HUES64 (cell line): ENCODE results near the gene ZNF354C.

Experiments
- H3K27ac ChIP-seq: 2 replicates; pipeline ENCODE4 v1.7.0; 2013; ENCODE audit warnings: low read depth, low read length, inconsistent platforms
- H3K27me3 ChIP-seq: 2 replicates; pipeline ENCODE4 v1.6.1; 2013; ENCODE audit warnings: mild to moderate bottlenecking, low read length; ENCODE audit not compliant: insufficient read depth
- H3K36me3 ChIP-seq: 2 replicates; pipeline ENCODE4 v1.6.1; 2013; ENCODE audit warnings: mild to moderate bottlenecking, low read length; ENCODE audit not compliant: insufficient read depth
- H3K4me1 ChIP-seq: 2 replicates; pipeline ENCODE4 v1.6.1; 2013; ENCODE audit warnings: mild to moderate bottlenecking, low read length, moderate library complexity; ENCODE audit not compliant: insufficient read depth
- H3K4me3 ChIP-seq: 2 replicates; pipeline ENCODE4 v1.5.1; 2013; ENCODE audit warnings: mild to moderate bottlenecking, low read length, moderate library complexity
- H3K9ac ChIP-seq: 2 replicates; pipeline ENCODE4 v1.6.1; 2013; ENCODE audit warnings: mild to moderate bottlenecking, low read depth, low read length
- H3K9me3 ChIP-seq: 2 replicates; pipeline ENCODE4 v1.6.1; 2013; ENCODE audit warnings: low read depth, low read length; ENCODE audit not compliant: insufficient read depth
- WGBS: fragments of 150-250, 120-280 bp; methylation state at CpG from one replicate; pipeline ENCODE4 v1.1.7; 2013; ENCODE audit warnings: missing lambda C conversion rate; 5-methylcytosine and 5-hydroxymethylcytosine counted together

The ZNF354C gene

GRCh38 chr5:179130101-179130681 lies 70.0 kb downstream of the ZNF354C start:
- Histone ChIP-seq H3K9me3 (0 out of 2 replicates have a peak, but pooled peaks cover 4% of the 10 kb centered on the region), H3K4me1 (no peaks in the 10 kb centered on the region), H3K9ac (no peak overlapping the region), H3K27me3 (no peaks in the 10 kb centered on the region), H3K27ac (no peak overlapping the region), H3K4me3 (no peak overlapping the region), H3K36me3 (no peaks in the 10 kb centered on the region)
- 94% methylated on average over 14 of the region's 14 CpGs for WGBS

GRCh38 chr5:179131321-179131835 lies 71.2 kb downstream of the ZNF354C start:
- Histone ChIP-seq H3K27me3 (no peaks in the 10 kb centered on the region), H3K9ac (no peak overlapping the region), H3K4me3 (no peak overlapping the region), H3K36me3 (no peaks in the 10 kb centered on the region), H3K4me1 (no peaks in the 10 kb centered on the region), H3K9me3 (no peaks in the 10 kb centered on the region), H3K27ac (no peak overlapping the region)
- 90% methylated on average over 10 of the region's 10 CpGs for WGBS

- Histone ChIP-seq H3K4me3 (no peak overlapping the region), H3K27me3 (no peaks in the 10 kb centered on the region), H3K36me3 (no peaks in the 10 kb centered on the region), H3K9ac (no peak overlapping the region), H3K9me3 (no peaks in the 10 kb centered on the region), H3K27ac (no peak overlapping the region), H3K4me1 (no peaks in the 10 kb centered on the region)
- WGBS: 88% methylated on average over 15 of the region's 15 CpGs
These were observed 71.9 kb downstream of the ZNF354C start for GRCh38 chr5:179131886-179132585.

- H3K9me3 ChIP-seq: no peaks in the 10 kb centered on the region
- 91% methylated on average over 23 of the region's 23 CpGs for WGBS
- H3K27ac ChIP-seq: no peak overlapping the region
- H3K27me3 ChIP-seq: no peaks in the 10 kb centered on the region
- no peaks in the 10 kb centered on the region for H3K36me3 ChIP-seq
- no peak overlapping the region for H3K4me3 ChIP-seq
- no peaks in the 10 kb centered on the region for H3K4me1 ChIP-seq
- no peak overlapping the region for H3K9ac ChIP-seq
These were observed 72.6 kb downstream of the ZNF354C start for GRCh38 chr5:179132586-179133355.
